Neural cell (in vitro differentiated cells): ENCODE data around the gene GIT2.

Experiments used
- EP300 ChIP-seq: fragments of 450-650 bp; conservative IDR thresholded peaks from 2 replicates; pipeline ENCODE4 v1.6.1; 2014; ENCODE audit warnings: antibody characterized with exemption, mild to moderate bottlenecking, moderate library complexity; ENCODE audit not compliant: poor library complexity, severe bottlenecking
- SMC3 ChIP-seq: fragments of 450-650 bp; conservative IDR thresholded peaks from 2 replicates; pipeline ENCODE4 v1.6.1; 2014; ENCODE audit warnings: antibody characterized with exemption, mild to moderate bottlenecking, moderate library complexity; ENCODE audit not compliant: poor library complexity
- TF ChIP-seq, protein P1 (sequence below): fragments of 450-650 bp; IDR thresholded peaks from 2 replicates; pipeline ENCODE4 v1.5.1; 2014; ENCODE audit warnings: antibody characterized with exemption, mild to moderate bottlenecking, moderate library complexity; ENCODE audit not compliant: poor library complexity, severe bottlenecking

DNA sequence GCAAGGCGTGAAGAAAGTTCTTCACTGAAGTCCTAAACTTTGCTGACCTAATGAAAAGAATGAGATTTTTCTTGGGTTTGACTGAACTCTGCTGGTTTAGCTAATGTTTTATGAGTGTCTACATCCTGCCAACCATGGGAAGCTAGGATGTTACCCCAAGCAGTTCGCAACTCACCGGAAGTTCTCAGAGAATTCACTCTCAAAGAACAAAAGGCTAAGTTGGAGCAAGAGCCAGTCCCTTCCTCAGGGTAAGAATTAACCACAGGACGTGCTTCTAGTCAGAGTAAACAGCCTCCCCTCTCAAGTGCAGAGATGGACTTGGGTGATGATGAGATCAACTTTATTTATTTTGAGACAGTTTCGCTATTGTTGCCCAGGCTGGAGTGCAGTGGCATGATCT, 58.8 kb downstream of the GIT2 start:
- TF ChIP-seq EP300 (no peak), SMC3 (no peak)
- TF ChIP-seq, protein P1, sequence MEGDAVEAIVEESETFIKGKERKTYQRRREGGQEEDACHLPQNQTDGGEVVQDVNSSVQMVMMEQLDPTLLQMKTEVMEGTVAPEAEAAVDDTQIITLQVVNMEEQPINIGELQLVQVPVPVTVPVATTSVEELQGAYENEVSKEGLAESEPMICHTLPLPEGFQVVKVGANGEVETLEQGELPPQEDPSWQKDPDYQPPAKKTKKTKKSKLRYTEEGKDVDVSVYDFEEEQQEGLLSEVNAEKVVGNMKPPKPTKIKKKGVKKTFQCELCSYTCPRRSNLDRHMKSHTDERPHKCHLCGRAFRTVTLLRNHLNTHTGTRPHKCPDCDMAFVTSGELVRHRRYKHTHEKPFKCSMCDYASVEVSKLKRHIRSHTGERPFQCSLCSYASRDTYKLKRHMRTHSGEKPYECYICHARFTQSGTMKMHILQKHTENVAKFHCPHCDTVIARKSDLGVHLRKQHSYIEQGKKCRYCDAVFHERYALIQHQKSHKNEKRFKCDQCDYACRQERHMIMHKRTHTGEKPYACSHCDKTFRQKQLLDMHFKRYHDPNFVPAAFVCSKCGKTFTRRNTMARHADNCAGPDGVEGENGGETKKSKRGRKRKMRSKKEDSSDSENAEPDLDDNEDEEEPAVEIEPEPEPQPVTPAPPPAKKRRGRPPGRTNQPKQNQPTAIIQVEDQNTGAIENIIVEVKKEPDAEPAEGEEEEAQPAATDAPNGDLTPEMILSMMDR = no peak
